HEK293 (cell line): ENCODE measurements around the gene TNFAIP2.

Source experiments
- CTCF ChIA-PET: fragments of 350-600 bp; formaldehyde crosslinking; extraction: SDS; loops from one replicate; lab custom pipeline; 2021; ENCODE audit warnings: antibody characterized with exemption; lab: Yijun Ruan, JAX
- POLR2A ChIA-PET: fragments of 300-600 bp; formaldehyde crosslinking; extraction: SDS; loops from one replicate; lab custom pipeline; 2020; ENCODE audit warnings: antibody characterized with exemption, inconsistent platforms; lab: Yijun Ruan, JAX
- H3K27ac ChIP-seq: fragments of 200-500 bp; sonication (Bioruptor generic); 2 replicates; pipeline ENCODE4 v1.5.1; 2014; ENCODE audit warnings: low read depth, low read length, control low read depth, inconsistent platforms; ENCODE audit errors: extremely low read depth
- H3K36me3 ChIP-seq, 2 experiments: fragments of 200-500 bp in 1 of 2; sonication (Bioruptor generic) in 1 of 2; 1 replicate in 1 of 2; 2 replicates in 1 of 2; pipeline ENCODE4 v1.5.1; 2014 to 2017; ENCODE audit warnings: inconsistent platforms in 2 of 2, low read length in 2 of 2; ENCODE audit not compliant: control insufficient read depth in 2 of 2, insufficient read depth in 1 of 2
- H3K4me1 ChIP-seq: fragments of 200-500 bp; sonication (Bioruptor generic); 2 replicates; pipeline ENCODE4 v1.5.1; 2014; ENCODE audit warnings: mild to moderate bottlenecking, low read length, inconsistent platforms; ENCODE audit not compliant: control insufficient read depth, insufficient read depth
- H3K4me3 ChIP-seq: 2 replicates; pipeline ENCODE4 v1.5.1; 2011; ENCODE audit warnings: low read depth, mild to moderate bottlenecking, control low read depth, low read length, moderate library complexity
- H3K9me3 ChIP-seq: fragments of 200-500 bp; sonication (Bioruptor generic); 2 replicates; pipeline ENCODE4 v1.5.1; 2014; ENCODE audit warnings: low read depth, low read length, inconsistent platforms; ENCODE audit not compliant: control insufficient read depth, insufficient read depth
- GLI4 ChIP-seq: fragments of 450-650 bp; formaldehyde crosslinking; IDR thresholded peaks from 2 replicates; pipeline ENCODE4 v1.5.1; 2016; ENCODE audit warnings: missing biosample characterization, missing genetic modification characterization
- SP3 ChIP-seq: fragments of 450-650 bp; formaldehyde crosslinking; IDR thresholded peaks from 2 replicates; pipeline ENCODE4 v1.5.1; 2016; ENCODE audit warnings: missing biosample characterization, missing genetic modification characterization
- ZNF48 ChIP-seq: fragments of 450-650 bp; formaldehyde crosslinking; IDR thresholded peaks from 2 replicates; pipeline ENCODE4 v1.5.1; 2016; ENCODE audit warnings: missing biosample characterization, missing genetic modification characterization
- ZNF549 ChIP-seq: fragments of 450-650 bp; IDR thresholded peaks from 2 replicates; pipeline ENCODE4 v1.5.1; 2018; ENCODE audit warnings: missing biosample characterization, missing genetic modification characterization, mild to moderate bottlenecking, inconsistent platforms, moderate library complexity
- ZNF660 ChIP-seq: fragments of 450-650 bp; IDR thresholded peaks from 2 replicates; pipeline ENCODE4 v1.5.1; 2018; ENCODE audit warnings: missing biosample characterization, mild to moderate bottlenecking, missing genetic modification characterization
- TF ChIP-seq, protein P1 (sequence below): fragments of 450-650 bp; formaldehyde crosslinking; IDR thresholded peaks from 2 replicates; pipeline ENCODE4 v1.5.1; 2016; ENCODE audit warnings: missing biosample characterization, missing genetic modification characterization, low read depth
- TF ChIP-seq, protein P2 (sequence below): IDR thresholded peaks from 2 replicates; pipeline ENCODE4 v1.6.1; 2011; ENCODE audit warnings: mild to moderate bottlenecking, low read depth, low read length, borderline replicate concordance
- TF ChIP-seq, protein P3 (sequence below): fragments of 450-650 bp; formaldehyde crosslinking; IDR thresholded peaks from 2 replicates; pipeline ENCODE4 v1.5.1; 2016; ENCODE audit warnings: missing biosample characterization, missing genetic modification characterization
- TF ChIP-seq, protein P4 (sequence below): fragments of 450-650 bp; formaldehyde crosslinking; IDR thresholded peaks from 2 replicates; pipeline ENCODE4 v1.5.1; 2016; ENCODE audit warnings: missing biosample characterization, missing genetic modification characterization

Gene TNFAIP2

DNA sequence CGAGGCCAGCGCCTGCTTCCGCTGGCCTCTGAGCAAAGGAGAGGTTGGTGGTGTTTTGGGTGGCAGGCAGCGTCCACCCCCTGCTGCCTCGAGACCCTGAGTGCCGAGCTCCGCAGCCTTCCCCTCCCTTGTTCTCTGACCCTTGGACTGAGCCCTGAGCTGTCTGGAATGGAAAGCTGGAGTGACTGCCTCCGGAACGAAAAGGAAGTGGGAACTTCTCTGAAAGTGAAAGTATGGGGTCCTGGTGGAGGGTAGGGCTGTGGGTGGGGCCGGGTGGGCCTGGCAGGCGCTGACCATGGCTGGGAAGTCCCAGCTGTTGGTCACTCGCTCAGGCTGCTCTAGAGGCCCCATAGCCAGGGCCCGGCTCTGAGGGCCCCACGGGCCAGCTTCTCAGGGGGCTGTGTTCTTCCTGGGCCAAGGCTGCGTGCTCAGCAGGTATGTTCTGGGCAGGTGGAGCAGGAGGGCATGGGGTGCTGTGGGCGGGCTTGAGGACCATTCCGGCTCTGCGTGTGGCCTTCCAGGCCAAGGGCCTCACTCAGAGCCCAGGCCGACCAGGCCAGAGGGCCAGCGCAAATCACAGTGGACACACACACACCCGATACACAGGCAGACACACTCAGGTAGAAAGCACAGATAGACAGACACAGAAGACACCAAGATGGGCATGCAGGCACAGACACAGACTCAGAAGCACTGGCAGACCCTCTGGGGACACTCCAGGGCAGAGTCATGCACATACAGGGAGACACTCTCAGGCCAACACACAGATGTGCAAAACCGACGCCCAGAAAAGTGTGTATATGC lies 28.7 kb upstream of the TNFAIP2 start, which contains the start of gene EXOC3L4:
Gene EXOC3L4 (plus strand): TSS at position 320 of the 804 bp plus-strand sequence. CDS start 5,495 bp downstream, outside the sequence.
- no peak within 1 kb of the TSS for H3K4me3 ChIP-seq
- TF ChIP-seq, protein P1, sequence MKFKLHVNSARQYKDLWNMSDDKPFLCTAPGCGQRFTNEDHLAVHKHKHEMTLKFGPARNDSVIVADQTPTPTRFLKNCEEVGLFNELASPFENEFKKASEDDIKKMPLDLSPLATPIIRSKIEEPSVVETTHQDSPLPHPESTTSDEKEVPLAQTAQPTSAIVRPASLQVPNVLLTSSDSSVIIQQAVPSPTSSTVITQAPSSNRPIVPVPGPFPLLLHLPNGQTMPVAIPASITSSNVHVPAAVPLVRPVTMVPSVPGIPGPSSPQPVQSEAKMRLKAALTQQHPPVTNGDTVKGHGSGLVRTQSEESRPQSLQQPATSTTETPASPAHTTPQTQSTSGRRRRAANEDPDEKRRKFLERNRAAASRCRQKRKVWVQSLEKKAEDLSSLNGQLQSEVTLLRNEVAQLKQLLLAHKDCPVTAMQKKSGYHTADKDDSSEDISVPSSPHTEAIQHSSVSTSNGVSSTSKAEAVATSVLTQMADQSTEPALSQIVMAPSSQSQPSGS (tag by site-specific recombination): no peak
- TF ChIP-seq, protein P2, sequence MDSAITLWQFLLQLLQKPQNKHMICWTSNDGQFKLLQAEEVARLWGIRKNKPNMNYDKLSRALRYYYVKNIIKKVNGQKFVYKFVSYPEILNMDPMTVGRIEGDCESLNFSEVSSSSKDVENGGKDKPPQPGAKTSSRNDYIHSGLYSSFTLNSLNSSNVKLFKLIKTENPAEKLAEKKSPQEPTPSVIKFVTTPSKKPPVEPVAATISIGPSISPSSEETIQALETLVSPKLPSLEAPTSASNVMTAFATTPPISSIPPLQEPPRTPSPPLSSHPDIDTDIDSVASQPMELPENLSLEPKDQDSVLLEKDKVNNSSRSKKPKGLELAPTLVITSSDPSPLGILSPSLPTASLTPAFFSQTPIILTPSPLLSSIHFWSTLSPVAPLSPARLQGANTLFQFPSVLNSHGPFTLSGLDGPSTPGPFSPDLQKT: no peak
- TF ChIP-seq, protein P3, sequence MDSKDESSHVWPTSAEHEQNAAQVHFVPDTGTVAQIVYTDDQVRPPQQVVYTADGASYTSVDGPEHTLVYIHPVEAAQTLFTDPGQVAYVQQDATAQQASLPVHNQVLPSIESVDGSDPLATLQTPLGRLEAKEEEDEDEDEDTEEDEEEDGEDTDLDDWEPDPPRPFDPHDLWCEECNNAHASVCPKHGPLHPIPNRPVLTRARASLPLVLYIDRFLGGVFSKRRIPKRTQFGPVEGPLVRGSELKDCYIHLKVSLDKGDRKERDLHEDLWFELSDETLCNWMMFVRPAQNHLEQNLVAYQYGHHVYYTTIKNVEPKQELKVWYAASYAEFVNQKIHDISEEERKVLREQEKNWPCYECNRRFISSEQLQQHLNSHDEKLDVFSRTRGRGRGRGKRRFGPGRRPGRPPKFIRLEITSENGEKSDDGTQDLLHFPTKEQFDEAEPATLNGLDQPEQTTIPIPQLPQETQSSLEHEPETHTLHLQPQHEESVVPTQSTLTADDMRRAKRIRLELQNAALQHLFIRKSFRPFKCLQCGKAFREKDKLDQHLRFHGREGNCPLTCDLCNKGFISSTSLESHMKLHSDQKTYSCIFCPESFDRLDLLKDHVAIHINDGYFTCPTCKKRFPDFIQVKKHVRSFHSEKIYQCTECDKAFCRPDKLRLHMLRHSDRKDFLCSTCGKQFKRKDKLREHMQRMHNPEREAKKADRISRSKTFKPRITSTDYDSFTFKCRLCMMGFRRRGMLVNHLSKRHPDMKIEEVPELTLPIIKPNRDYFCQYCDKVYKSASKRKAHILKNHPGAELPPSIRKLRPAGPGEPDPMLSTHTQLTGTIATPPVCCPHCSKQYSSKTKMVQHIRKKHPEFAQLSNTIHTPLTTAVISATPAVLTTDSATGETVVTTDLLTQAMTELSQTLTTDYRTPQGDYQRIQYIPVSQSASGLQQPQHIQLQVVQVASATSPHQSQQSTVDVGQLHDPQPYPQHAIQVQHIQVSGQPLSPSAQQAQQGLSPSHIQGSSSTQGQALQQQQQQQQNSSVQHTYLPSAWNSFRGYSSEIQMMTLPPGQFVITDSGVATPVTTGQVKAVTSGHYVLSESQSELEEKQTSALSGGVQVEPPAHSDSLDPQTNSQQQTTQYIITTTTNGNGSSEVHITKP (tag by site-specific recombination): 0 out of 2 replicates have a peak, but pooled peaks have one; percentile 20
- CTCF ChIA-PET: interaction anchor here (0.6 to 3.6 kb wide), 3 partner anchors 11 to 176 kb away, joined by 3 to 44 read pairs (median 3); no protein-coding TSS in a partner anchor
- H3K4me1 ChIP-seq: peaks cover 2% of the 10 kb centered on the region; the same call in 1 of the 2 replicates
- H3K9me3 ChIP-seq: no peaks in the 10 kb centered on the region
- POLR2A ChIA-PET: no interaction called here
- H3K36me3 ChIP-seq: no peaks in the 10 kb centered on the region
- no peak within 1 kb of the TSS for H3K27ac ChIP-seq

DNA sequence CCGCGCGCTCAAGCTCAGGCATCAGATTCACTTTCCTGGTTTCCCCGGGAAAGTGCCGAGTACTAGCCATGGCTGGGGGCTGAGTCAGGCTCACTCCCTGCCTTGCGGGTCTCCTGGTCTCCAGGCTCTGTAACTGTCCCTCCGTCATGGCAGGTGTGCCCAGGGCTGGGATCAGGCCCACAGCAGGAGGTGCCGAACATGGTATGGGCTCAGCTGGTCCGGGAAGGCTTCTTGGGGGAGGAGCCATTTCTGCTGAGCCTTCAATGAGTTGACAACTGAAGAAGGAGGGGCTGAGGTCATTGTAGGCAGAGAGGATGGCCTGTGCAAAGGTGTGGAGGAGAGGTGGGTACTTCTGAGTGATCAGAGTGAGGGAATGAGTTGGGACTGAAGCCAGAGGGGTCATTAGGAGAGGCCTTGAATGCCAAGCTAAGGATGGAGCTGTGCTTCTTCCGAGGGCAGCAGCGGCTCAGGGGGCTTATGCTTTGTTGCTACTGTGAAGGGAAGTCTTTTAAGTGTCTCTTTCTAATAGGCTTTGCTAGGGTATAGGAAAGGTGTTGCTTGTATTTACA lies 28.0 kb upstream of the TNFAIP2 start:
- ChIA-PET POLR2A (no interaction called here), CTCF (interaction anchor here (0.9 to 3.6 kb wide), 3 partner anchors 10 to 296 kb away, joined by 4 to 44 read pairs (median 5); no protein-coding TSS in a partner anchor)
- Histone ChIP-seq H3K27ac (no peak overlapping the region), H3K4me3 (no peak overlapping the region), H3K9me3 (no peaks in the 10 kb centered on the region), H3K36me3 (no peaks in the 10 kb centered on the region), H3K4me1 (peaks cover 2% of the 10 kb centered on the region; the same call in 1 of the 2 replicates)
- TF ChIP-seq ZNF48 (tag by site-specific recombination): no peak
- TF ChIP-seq, protein P4, sequence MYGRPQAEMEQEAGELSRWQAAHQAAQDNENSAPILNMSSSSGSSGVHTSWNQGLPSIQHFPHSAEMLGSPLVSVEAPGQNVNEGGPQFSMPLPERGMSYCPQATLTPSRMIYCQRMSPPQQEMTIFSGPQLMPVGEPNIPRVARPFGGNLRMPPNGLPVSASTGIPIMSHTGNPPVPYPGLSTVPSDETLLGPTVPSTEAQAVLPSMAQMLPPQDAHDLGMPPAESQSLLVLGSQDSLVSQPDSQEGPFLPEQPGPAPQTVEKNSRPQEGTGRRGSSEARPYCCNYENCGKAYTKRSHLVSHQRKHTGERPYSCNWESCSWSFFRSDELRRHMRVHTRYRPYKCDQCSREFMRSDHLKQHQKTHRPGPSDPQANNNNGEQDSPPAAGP (tag by site-specific recombination): peak; percentile 67; the same call in 1 of the 2 replicates
- 0 out of 2 replicates have a peak, but pooled peaks have one; percentile 11 for TF ChIP-seq SP3 (tag by site-specific recombination)
- TF ChIP-seq GLI4 (tag by site-specific recombination): peak; percentile 97

DNA sequence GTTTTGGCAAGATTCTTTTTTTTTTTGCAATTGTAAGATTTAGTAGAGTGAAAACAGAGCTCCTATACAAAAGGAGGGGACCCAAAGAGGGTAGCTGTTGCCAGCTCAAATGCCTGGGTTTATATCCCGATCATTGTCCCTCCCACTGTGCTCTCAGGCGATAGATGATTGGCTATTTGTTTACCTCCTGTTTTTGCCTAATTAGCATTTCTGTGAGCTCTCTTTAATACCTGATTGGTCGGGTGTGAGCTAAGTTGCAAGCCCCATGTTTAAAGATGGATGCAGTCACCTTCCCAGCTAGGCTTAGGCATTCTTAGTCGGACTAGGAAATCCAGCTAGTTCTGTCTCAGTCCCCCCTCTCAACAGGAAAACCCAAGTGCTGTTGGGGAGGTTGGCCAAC lies 26.9 kb upstream of the TNFAIP2 start:
- TF ChIP-seq ZNF549 (tag by site-specific recombination): no peak
- TF ChIP-seq ZNF660 (tag by site-specific recombination): no peak
- Histone ChIP-seq H3K4me3 (no peak overlapping the region), H3K4me1 (0 out of 2 replicates have a peak, but pooled peaks cover 2% of the 10 kb centered on the region), H3K9me3 (no peaks in the 10 kb centered on the region), H3K27ac (no peak overlapping the region), H3K36me3 (no peaks in the 10 kb centered on the region)
- POLR2A ChIA-PET: interaction anchor here (1.5 kb wide), 1 partner anchor 10 kb away, joined by 3 read pairs; no protein-coding TSS in a partner anchor
- CTCF ChIA-PET: interaction anchor here (0.6 to 3.6 kb wide), 6 partner anchors 9 to 1627 kb away, joined by 3 to 44 read pairs (median 4); no protein-coding TSS in a partner anchor
